ENCODE measurements around the gene SLC10A6.
A peak's percentile ranks its signal among the peaks of the same experiment; 100 is the strongest.
"Not testable (repeated sequence)": the region's sequence is repeated elsewhere in the genome, so short reads cannot be mapped to it uniquely, and the experiment has no call there.

SLC10A6 gene

GRCh38 chr4:86848732-86849619 lies at the start of gene SLC10A6:
Gene SLC10A6 (minus strand): TSS chr4:86849384. CDS start chr4:86849115, 269 bp downstream.
- no peak for DNase-seq (ENCODE audit: low spot score)

GRCh38 chr4:86898562-86898961 lies 49.4 kb upstream of the SLC10A6 start:
- no peak for DNase-seq (ENCODE audit: low spot score)

- no peak for DNase-seq (ENCODE audit: low spot score)
Measured at GRCh38 chr4:86896596-86896995, 47.4 kb upstream of the SLC10A6 start.

GRCh38 chr4:86895692-86896488 lies 46.7 kb upstream of the SLC10A6 start:
- peak; percentile 84 for DNase-seq (ENCODE audit: low spot score)

- DNase-seq (ENCODE audit: low spot score) = peak; percentile 70
Measured at GRCh38 chr4:86894455-86894854, 45.3 kb upstream of the SLC10A6 start.

- no peak for DNase-seq (ENCODE audit: low spot score)
Measured at GRCh38 chr4:86893136-86893535, 44.0 kb upstream of the SLC10A6 start.

GRCh38 chr4:86892636-86892960 lies 43.4 kb upstream of the SLC10A6 start:
- DNase-seq (ENCODE audit: low spot score) = no peak

- peak; percentile 75 for DNase-seq (ENCODE audit: low spot score)
Measured at GRCh38 chr4:86891762-86892635, 42.8 kb upstream of the SLC10A6 start, which contains the start of gene C4orf36. Gene C4orf36 (minus strand): TSS chr4:86892422. CDS start chr4:86891520, 902 bp downstream.

GRCh38 chr4:86890790-86891189 lies 41.6 kb upstream of the SLC10A6 start:
- no peak for DNase-seq (ENCODE audit: low spot score)

GRCh38 chr4:86879641-86880040 lies 30.5 kb upstream of the SLC10A6 start:
- DNase-seq (ENCODE audit: low spot score) = no peak

- no peak for DNase-seq (ENCODE audit: low spot score)
Measured at GRCh38 chr4:86878640-86879039, 29.5 kb upstream of the SLC10A6 start.

- no peak for DNase-seq (ENCODE audit: low spot score)
Measured at GRCh38 chr4:86876894-86877685, 27.9 kb upstream of the SLC10A6 start.

GRCh38 chr4:86875436-86875835 lies 26.3 kb upstream of the SLC10A6 start:
- DNase-seq (ENCODE audit: low spot score) = not testable (repeated sequence)

- no peak for DNase-seq (ENCODE audit: low spot score)
Measured at GRCh38 chr4:86872135-86872534, 23.0 kb upstream of the SLC10A6 start.

GRCh38 chr4:86870442-86871069 lies 21.4 kb upstream of the SLC10A6 start:
- DNase-seq (ENCODE audit: low spot score) = no peak

GRCh38 chr4:86857341-86858052 lies 8.3 kb upstream of the SLC10A6 start:
- no peak for DNase-seq (ENCODE audit: low spot score)

- no peak for DNase-seq (ENCODE audit: low spot score)
Measured at GRCh38 chr4:86856896-86857295, 7.7 kb upstream of the SLC10A6 start.

- peak; percentile 16 for DNase-seq (ENCODE audit: low spot score)
Measured at GRCh38 chr4:86855572-86855971, 6.4 kb upstream of the SLC10A6 start.

- DNase-seq (ENCODE audit: low spot score) = no peak
Measured at GRCh38 chr4:86853209-86853608, 4.0 kb upstream of the SLC10A6 start.

- no peak for DNase-seq (ENCODE audit: low spot score)
Measured at GRCh38 chr4:86848136-86848535, 1.0 kb downstream of the SLC10A6 start.

All from RKO (cell line).